ENCODE data around the gene YPEL1. TPM values are rescaled to one million over a fixed set of nuclear protein-coding genes. Genes with fewer than 3 reads are reported as not detected.
"Not testable (repeated sequence)": the region's sequence is repeated elsewhere in the genome, so short reads cannot be mapped to it uniquely, and the experiment has no call there.

Gene YPEL1
- total RNA-seq, 4 donors from 2014 or later = 2.3 to 13.7 (median 7.6) TPM

GRCh38 chr22:21734540-21735199 is 924 bp downstream of the YPEL1 start:
- Histone ChIP-seq H3K27ac (peak overlapping the region; percentile 74 to 77), H3K4me1 (peaks cover 0 to 8% of the 10 kb centered on the region in 2 donors)
- intact Hi-C loops (cut with DNase I; ENCODE audit: low total_unique reads) = no loop called here

GRCh38 chr22:21731503-21731902 is 4.1 kb downstream of the YPEL1 start:
- Histone ChIP-seq H3K4me1 (peaks cover 0 to 8% of the 10 kb centered on the region in 2 donors), H3K36me3 (no peaks in the 10 kb centered on the region), H3K4me3 (no peak overlapping the region), H3K9me3 (no peaks in the 10 kb centered on the region), H3K27ac (no peak overlapping the region), H3K27me3 (no peaks in the 10 kb centered on the region)
- no peak for TF ChIP-seq CTCF (IDR thresholded peaks at IDR 0.05)
- TF ChIP-seq POLR2A (IDR thresholded peaks at IDR 0.05) = no peak
- intact Hi-C loops (cut with DNase I; ENCODE audit: low total_unique reads) = no loop called here
- no peak for DNase-seq

More at GRCh38 chr22:21734540-21735199, 924 bp downstream of the YPEL1 start:
- Histone ChIP-seq H3K27me3 (no peaks in the 10 kb centered on the region), H3K4me3 (peak overlapping the region; percentile 36 to 57), H3K9me3 (no peaks in the 10 kb centered on the region), H3K36me3 (no peaks in the 10 kb centered on the region)
- DNase-seq = no peak
- TF ChIP-seq CTCF (IDR thresholded peaks at IDR 0.05) (no peak), POLR2A (IDR thresholded peaks at IDR 0.05) (no peak)

GRCh38 chr22:21730535-21731308 is 4.9 kb downstream of the YPEL1 start:
- H3K4me3 ChIP-seq = no peak overlapping the region
- no peaks in the 10 kb centered on the region for H3K9me3 ChIP-seq
- H3K4me1 ChIP-seq = peaks cover 0 to 8% of the 10 kb centered on the region in 2 donors
- intact Hi-C loops (cut with DNase I; ENCODE audit: low total_unique reads) = no loop called here
- H3K27ac ChIP-seq = no peak overlapping the region
- TF ChIP-seq CTCF (IDR thresholded peaks at IDR 0.05) (no peak), POLR2A (IDR thresholded peaks at IDR 0.05) (no peak)
- no peaks in the 10 kb centered on the region for H3K36me3 ChIP-seq
- DNase-seq = no peak
- no peaks in the 10 kb centered on the region for H3K27me3 ChIP-seq

- H3K4me1 ChIP-seq; H3K27ac ChIP-seq; DNase-seq; intact Hi-C loops (cut with DNase I; ENCODE audit: low total_unique reads); H3K9me3 ChIP-seq; H3K36me3 ChIP-seq; H3K27me3 ChIP-seq; H3K4me3 ChIP-seq: not testable (repeated sequence)
These were observed 6.4 kb downstream of the YPEL1 start for GRCh38 chr22:21729184-21729583.

GRCh38 chr22:21728270-21728669 is 7.3 kb downstream of the YPEL1 start:
- no peaks in the 10 kb centered on the region for H3K36me3 ChIP-seq
- no peak overlapping the region for H3K4me3 ChIP-seq
- intact Hi-C loops (cut with DNase I; ENCODE audit: low total_unique reads) = no loop called here
- no peaks in the 10 kb centered on the region for H3K27me3 ChIP-seq
- no peaks in the 10 kb centered on the region for H3K9me3 ChIP-seq
- no peak for DNase-seq
- TF ChIP-seq POLR2A (IDR thresholded peaks at IDR 0.05) = no peak
- no peak for TF ChIP-seq CTCF (IDR thresholded peaks at IDR 0.05)
- H3K27ac ChIP-seq = no peak overlapping the region
- H3K4me1 ChIP-seq = no peaks in the 10 kb centered on the region

All from uterus (tissue), 4 donors.